Cerebellar nuclear complex (tissue), 1 donor: Measurements from ENCODE around the gene AATK.
"Not testable (repeated sequence)": the region's sequence is repeated elsewhere in the genome, so short reads cannot be mapped to it uniquely, and the experiment has no call there.

Source experiments
- DNase-seq, 2 experiments: peaks; one replicate each; lab custom pipeline; 2025; lab: John Stamatoyannopoulos, UW

Gene AATK

DNA sequence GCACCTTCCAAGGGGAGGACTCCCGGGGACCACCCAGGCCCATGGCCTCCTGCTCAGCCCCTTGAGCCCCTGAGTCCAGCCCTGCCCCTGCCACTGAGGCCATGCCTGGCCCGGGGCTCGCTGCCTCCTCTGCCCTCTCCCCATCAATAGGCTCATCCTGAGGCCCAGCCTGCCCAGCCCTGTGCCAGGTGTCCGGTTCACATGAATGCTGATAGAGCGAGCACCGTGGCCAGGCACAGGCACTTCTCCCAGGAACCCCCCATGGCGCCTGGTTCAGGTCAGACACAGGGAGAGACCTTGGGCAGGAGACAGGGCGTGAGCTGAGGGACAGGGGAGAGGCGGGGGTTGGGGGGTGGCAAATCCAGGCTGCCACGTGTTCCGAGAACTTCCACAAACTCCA is 3.5 kb downstream of the AATK start:
- DNase-seq, result no peak

- no peak for DNase-seq
Observed at GRCh38 chr17:81161972-81162371, 4.0 kb downstream of the AATK start.

GRCh38 chr17:81161536-81161935 is 4.5 kb downstream of the AATK start:
- no peak for DNase-seq

GRCh38 chr17:81160747-81161453 is 5.1 kb downstream of the AATK start:
- DNase-seq, result no peak

DNA sequence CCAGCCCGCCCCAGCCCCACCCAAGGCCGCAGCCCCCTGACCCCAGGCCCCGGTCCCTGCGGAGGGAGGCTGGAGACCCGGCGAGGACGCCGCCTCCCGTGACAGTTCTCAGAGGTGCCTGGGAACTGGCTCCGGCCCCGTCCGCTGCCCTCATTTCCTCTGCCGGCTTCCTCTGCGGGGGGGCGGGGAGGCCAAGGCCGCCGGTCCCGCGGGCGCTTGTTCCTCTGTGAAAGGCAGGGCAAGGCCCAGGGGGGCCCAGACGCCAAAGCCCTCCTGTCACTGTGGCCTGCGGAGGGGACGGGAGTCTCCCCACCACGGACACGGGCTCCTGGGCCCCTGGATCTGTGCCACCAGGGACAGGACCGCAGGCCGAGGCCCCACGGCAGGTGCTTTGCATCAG is 5.7 kb downstream of the AATK start:
- DNase-seq, result no peak

DNA sequence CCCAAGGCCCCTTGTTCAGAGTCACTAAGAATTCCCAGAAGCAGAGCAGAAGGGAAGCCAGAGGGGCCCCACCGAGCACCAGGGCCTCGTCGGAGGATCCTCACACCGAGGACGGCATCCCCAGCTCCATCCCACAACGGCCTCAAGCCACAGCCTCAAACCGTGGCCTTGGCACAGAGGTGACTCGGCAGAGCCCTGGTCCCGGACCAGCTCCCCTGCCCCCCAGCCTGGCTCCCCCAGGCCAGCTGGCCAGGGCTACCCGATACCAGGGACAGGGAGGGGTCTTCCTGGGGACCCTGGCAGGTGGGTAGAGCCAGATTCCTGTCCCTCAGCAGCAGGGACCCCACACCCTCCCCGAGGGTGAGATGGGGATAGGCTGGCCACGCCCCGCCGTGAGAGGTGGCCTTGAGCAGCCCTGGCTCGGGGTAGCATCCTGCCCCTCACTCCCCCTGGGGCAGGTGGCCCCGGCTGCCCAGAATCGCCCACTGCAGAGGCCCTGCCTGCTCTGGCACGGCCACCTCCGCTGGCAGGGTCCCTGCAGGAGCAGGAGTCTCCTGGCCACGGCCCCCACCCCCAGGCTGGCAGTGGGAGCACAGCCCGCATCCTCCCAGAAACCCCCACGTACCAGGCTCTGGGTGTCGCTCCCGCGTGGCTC is 6.3 kb downstream of the AATK start:
- no peak for DNase-seq

DNA sequence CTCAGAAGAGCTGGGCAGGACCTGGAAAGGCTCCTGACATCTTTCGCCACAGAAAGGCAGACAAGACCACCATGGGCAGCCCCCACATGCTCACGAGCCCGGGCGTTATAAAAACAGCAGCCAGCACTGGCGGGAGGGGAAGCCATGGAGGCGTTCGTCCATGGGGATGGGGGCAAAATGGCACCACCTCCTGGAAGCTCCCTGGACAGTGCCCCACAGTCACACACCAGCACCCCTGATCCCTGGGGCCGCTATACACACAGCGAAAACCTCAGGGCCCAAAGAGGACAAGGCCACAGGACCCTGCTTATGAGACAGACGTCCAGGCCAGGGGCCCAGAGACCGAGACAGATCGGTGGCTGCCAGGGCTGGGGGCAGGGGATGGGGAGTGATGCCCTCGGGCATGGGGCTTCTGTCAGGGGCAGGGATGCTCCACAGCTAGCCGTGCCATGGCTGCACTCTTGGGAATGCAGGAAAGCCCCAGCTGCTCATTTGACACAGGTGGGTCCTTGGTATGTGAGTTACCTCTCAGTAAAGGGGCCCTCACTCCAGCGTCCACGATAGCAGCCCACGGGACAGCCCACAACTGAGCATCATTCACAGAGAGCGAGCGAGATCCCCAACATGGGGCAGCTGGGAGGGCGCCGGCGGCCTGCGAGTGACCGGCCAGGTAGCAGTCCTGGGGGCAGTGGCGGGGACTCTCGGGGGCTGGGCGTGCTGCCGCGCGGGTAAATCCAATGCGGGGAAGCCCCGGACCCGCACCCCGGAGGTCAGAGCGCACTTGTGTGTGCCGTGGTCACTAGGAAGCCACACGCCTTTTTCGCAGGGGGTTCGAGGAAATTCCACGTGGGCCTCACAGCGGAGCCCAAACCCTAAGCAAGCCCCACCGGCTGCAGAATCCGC is 7.1 kb downstream of the AATK start:
- no peak for DNase-seq

- DNase-seq, result no peak
Observed at GRCh38 chr17:81157848-81158687, 8.0 kb downstream of the AATK start.

GRCh38 chr17:81156866-81157805 is 8.9 kb downstream of the AATK start:
- DNase-seq, result no peak

DNA sequence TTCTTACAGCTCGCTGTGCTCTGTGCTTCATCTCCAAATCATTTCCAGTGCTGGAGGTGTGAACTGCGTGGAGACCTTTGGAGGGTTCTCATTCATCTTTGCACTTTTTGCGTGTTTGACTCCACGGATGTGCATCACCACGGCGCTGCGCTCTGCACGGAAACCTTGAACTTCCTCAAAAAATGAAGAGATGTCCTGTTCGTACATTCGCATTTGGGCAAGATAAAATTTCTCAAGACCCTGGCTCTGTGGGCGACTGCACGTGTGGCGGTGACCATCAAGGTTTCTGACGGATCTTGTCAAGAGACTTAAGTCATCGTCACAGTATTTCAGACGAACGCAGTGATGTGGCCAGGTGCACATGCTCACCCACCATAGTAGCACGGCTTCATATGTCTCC is 11.1 kb downstream of the AATK start:
- DNase-seq, result no peak

GRCh38 chr17:81154016-81154415 is 12.0 kb downstream of the AATK start:
- DNase-seq, result not testable (repeated sequence)

DNA sequence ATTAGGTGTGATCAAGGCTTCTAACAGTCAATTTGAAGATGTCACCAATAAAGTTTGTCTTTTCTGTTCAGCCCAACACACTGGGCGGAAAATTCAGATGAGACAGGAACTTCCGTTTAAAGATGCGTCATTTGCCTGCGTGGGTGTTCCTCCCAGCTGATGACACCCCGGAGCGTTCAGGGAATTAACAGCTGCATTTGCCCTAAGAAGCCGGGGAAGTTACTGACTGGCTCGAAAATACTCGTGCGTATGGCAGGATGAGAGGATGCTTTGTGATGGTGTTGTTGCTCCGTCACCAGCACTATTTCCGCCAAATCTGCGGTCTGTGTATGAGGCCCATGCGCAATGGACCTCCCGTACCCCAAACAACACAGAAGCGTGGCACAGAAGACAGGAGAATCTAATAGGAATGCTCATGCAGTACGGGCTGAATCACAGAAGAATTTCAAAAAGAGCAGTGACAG is 12.6 kb downstream of the AATK start:
- DNase-seq, result no peak

- no peak for DNase-seq
Observed at GRCh38 chr17:81152288-81152828, 13.7 kb downstream of the AATK start.

DNA sequence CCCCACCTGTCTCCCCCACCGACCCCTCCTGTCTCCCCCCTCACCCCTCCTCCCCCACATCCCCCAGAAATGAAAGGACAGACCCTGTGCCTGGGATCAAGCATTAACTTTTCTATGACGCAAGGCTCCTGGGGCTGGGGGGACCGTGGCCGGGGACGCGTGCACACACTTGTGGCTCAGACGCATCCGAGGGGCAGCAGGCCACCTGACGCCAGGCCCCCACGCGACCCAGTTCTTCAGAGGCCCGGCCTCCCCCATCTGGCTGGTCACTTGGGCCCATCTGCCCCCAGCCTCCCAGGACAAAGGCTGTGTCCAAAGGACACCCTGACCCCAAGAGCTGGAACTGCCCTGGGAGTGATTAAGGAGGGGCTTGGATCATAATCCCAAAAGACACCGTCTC is 14.7 kb downstream of the AATK start:
- no peak for DNase-seq

GRCh38 chr17:81150377-81151077 is 15.5 kb downstream of the AATK start:
- no peak for DNase-seq

- DNase-seq, result no peak
Observed at GRCh38 chr17:81148986-81149533, 17.0 kb downstream of the AATK start.

DNA sequence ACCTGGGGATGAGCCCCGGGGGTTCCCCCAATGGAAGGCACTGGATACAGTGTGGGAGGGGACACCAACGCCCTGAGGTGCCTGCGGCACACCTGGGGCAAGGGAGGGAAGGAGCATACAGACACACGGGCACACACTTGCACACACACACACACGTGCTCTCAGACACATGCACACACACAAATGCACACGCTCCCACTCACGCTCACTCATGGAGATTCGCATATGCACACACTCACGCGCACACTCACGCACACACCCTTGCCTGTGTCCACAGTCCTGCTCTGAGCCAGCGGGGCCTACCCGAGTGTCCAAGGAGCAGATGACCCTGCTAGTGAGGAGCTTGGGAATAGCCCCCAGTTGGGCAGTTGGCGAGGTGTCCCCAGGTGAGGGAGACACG is 17.4 kb downstream of the AATK start:
- DNase-seq, result no peak

DNA sequence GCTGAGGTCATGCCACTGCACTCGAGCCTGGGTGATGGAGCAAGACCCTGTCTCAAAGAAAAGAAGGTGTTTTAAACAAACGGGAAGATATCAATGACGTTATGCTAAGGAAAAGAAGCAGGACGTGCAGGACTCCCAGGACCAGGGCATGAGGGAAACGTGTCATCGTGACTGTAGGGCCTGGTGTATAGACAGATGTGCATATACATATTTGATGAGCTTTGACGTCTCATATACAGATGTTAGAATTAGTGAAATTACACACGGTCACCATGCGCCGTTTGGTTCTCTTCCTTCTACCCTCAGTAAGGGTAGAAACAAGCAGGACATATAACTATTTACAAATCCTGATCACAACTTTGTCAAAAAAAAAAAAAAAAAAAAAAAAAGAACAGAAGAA is 18.3 kb downstream of the AATK start:
- no peak for DNase-seq

GRCh38 chr17:81146208-81146607 is 19.8 kb downstream of the AATK start:
- DNase-seq, result not testable (repeated sequence)
